ENCODE data around the gene MLC1.

DNA sequence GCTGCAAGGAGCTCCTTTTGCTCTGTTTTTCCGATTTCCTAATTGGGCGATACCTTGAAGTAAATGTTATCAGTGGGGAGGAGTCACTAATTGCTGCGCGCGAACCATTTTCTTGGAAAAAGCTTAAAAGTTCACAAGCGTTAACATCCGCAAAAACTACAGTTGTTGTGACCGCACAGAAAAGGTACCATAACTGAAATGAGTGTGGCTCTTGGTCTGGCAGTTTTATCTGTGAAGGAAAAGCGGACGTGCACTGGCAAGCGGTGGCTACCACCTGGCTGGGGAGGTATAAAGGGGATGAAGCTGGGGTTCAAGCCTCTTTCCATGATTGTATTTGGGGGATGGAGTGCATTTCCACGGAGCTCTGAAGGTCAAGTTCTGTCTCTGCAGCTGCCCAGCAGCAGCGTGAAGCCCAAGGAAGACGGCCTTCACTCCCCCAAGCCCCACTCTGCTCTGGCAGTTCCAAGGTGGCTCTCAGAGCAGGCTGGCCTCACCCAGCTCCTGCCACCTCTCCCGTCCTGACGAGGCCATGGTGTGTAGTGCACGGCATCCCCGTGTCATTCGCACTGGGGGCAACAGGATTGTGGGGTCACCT lies 32.0 kb upstream of the MLC1 start:
- TF ChIP-seq, protein P1, sequence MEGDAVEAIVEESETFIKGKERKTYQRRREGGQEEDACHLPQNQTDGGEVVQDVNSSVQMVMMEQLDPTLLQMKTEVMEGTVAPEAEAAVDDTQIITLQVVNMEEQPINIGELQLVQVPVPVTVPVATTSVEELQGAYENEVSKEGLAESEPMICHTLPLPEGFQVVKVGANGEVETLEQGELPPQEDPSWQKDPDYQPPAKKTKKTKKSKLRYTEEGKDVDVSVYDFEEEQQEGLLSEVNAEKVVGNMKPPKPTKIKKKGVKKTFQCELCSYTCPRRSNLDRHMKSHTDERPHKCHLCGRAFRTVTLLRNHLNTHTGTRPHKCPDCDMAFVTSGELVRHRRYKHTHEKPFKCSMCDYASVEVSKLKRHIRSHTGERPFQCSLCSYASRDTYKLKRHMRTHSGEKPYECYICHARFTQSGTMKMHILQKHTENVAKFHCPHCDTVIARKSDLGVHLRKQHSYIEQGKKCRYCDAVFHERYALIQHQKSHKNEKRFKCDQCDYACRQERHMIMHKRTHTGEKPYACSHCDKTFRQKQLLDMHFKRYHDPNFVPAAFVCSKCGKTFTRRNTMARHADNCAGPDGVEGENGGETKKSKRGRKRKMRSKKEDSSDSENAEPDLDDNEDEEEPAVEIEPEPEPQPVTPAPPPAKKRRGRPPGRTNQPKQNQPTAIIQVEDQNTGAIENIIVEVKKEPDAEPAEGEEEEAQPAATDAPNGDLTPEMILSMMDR (IDR thresholded peaks at IDR 0.05): no peak
- TF ChIP-seq POLR2A (IDR thresholded peaks at IDR 0.05): no peak
